Left lung (tissue), 10 donors: ENCODE measurements around the gene NKX2-2. TPM values are rescaled to one million over a fixed set of nuclear protein-coding genes. Genes with fewer than 3 reads are reported as not detected.

Experiments used
- ATAC-seq: fragments of 200-7000 bp; cut with Tn5 transposase; one replicate; pipeline ENCODE4 v1.9.1; 2020; ENCODE audit warnings: moderate library complexity
- DNase-seq, 4 donors: peaks; one replicate each; pipeline ENCODE4 v3.0.0-alpha.2; 2013 to 2020
- H3K27ac ChIP-seq, 2 donors: fragments of 200-600 bp; sonication (generic) in 1 of 2; one replicate each; pipeline versions ENCODE4 v1.5.0 to v1.8.0; 2020 to 2021
- H3K27me3 ChIP-seq, 2 donors: fragments of 200-600 bp; sonication (generic) in 1 of 2; one replicate each; pipeline versions ENCODE4 v1.5.0 to v1.8.0; 2020 to 2021
- H3K36me3 ChIP-seq, 2 donors: fragments of 200-600 bp; sonication (generic) in 1 of 2; one replicate each; pipeline versions ENCODE4 v1.5.0 to v1.8.0; 2020 to 2021
- H3K4me1 ChIP-seq, 2 donors: fragments of 200-600 bp; one replicate each; pipeline ENCODE4 v1.8.0; 2021
- H3K4me3 ChIP-seq, 2 donors: fragments of 200-600 bp; sonication (generic) in 1 of 2; one replicate each; pipeline versions ENCODE4 v1.5.0 to v1.8.0; 2020 to 2021; ENCODE audit warnings: mild to moderate bottlenecking in 1 of 2
- H3K9me3 ChIP-seq, 2 donors: fragments of 200-600 bp; sonication (generic) in 1 of 2; one replicate each; pipeline versions ENCODE4 v1.5.0 to v1.8.0; 2020 to 2021
- CTCF ChIP-seq, 2 donors: fragments of 200-600 bp; sonication (generic) in 1 of 2; IDR thresholded peaks; one replicate each; pipeline versions ENCODE4 v1.5.0 to v1.8.0; 2021; ENCODE audit warnings: antibody characterized with exemption in 2 of 2
- intact Hi-C, 2 donors: fragments of 100-400 bp; cut with DNase I; formaldehyde crosslinking; loops; one replicate each; pipeline versions ENCODE4 v1.11.2 to v1.14.2; 2022
- polyA plus RNA-seq, 6 donors: library from polyadenylated mRNA; unstranded; fragments of 120-200 nt; gene quantifications; one replicate each; pipeline ENCODE4 v1.2.1, GENCODE V29; 2013; ENCODE audit not compliant: insufficient read length in 6 of 6
- total RNA-seq, 2 donors: library from RNA; stranded (reverse); fragmentation: NEBNext Ultra II Directional; extraction: Animal tissue kit (Norgen Biotek cat#: 25700); gene quantifications; one replicate each; pipeline ENCODE4 v1.2.1, GENCODE V29; 2021
- donor health status: DM: no; HTN: yes; CAD: no.
- donor health status: DM: no; HTN: no; CAD: no.

The NKX2-2 gene
- total and polyA plus RNA-seq, 8 donors: 0.11 to 0.24 (median 0.15) TPM; not detected in 2

GRCh38 chr20:21499641-21500040, 14.2 kb downstream of the NKX2-2 start:
- Histone ChIP-seq H3K27ac (no peak overlapping the region), H3K4me3 (no peak overlapping the region), H3K9me3 (no peaks in the 10 kb centered on the region), H3K36me3 (no peaks in the 10 kb centered on the region), H3K4me1 (no peaks in the 10 kb centered on the region), H3K27me3 (peaks cover 22 to 90% of the 10 kb centered on the region in 2 donors)
- TF ChIP-seq CTCF (IDR thresholded peaks at IDR 0.05): no peak
- no peak for ATAC-seq
- no peak for DNase-seq
- intact Hi-C loops: loop anchor here (10.0 kb wide), 3 partner anchors 95 to 665 kb away; no protein-coding TSS in a partner anchor

GRCh38 chr20:21498635-21499034, 15.2 kb downstream of the NKX2-2 start:
- no peaks in the 10 kb centered on the region for H3K4me1 ChIP-seq
- no peaks in the 10 kb centered on the region for H3K9me3 ChIP-seq
- no peak overlapping the region for H3K4me3 ChIP-seq
- H3K27ac ChIP-seq: no peak overlapping the region
- DNase-seq: peak in 1 of 4 donors; percentile 46
- ATAC-seq: no peak
- no peak for TF ChIP-seq CTCF (IDR thresholded peaks at IDR 0.05)
- peaks cover 13 to 80% of the 10 kb centered on the region in 2 donors for H3K27me3 ChIP-seq
- no peaks in the 10 kb centered on the region for H3K36me3 ChIP-seq
- intact Hi-C loops: no loop called here

- no peak overlapping the region for H3K4me3 ChIP-seq
- ATAC-seq (no peak), DNase-seq (no peak)
- no peaks in the 10 kb centered on the region for H3K36me3 ChIP-seq
- intact Hi-C loops: no loop called here
- peaks cover 13 to 75% of the 10 kb centered on the region in 2 donors for H3K27me3 ChIP-seq
- no peaks in the 10 kb centered on the region for H3K9me3 ChIP-seq
- H3K27ac ChIP-seq: no peak overlapping the region
- TF ChIP-seq CTCF (IDR thresholded peaks at IDR 0.05): no peak
- no peaks in the 10 kb centered on the region for H3K4me1 ChIP-seq
Measured at GRCh38 chr20:21498195-21498594, 15.7 kb downstream of the NKX2-2 start.

GRCh38 chr20:21496452-21496851, 17.4 kb downstream of the NKX2-2 start:
- H3K4me1 ChIP-seq: no peaks in the 10 kb centered on the region
- no peak for DNase-seq
- no peak overlapping the region for H3K27ac ChIP-seq
- no peak for TF ChIP-seq CTCF (IDR thresholded peaks at IDR 0.05)
- no peaks in the 10 kb centered on the region for H3K36me3 ChIP-seq
- peaks cover 13 to 65% of the 10 kb centered on the region in 2 donors for H3K27me3 ChIP-seq
- ATAC-seq: no peak
- intact Hi-C loops: no loop called here
- no peaks in the 10 kb centered on the region for H3K9me3 ChIP-seq
- no peak overlapping the region for H3K4me3 ChIP-seq

- no peak overlapping the region for H3K4me3 ChIP-seq
- no peaks in the 10 kb centered on the region for H3K4me1 ChIP-seq
- peaks cover 3 to 62% of the 10 kb centered on the region in 2 donors for H3K27me3 ChIP-seq
- no peak for ATAC-seq
- H3K36me3 ChIP-seq: no peaks in the 10 kb centered on the region
- intact Hi-C loops: no loop called here
- DNase-seq: no peak
- no peak overlapping the region for H3K27ac ChIP-seq
- no peak for TF ChIP-seq CTCF (IDR thresholded peaks at IDR 0.05)
- H3K9me3 ChIP-seq: no peaks in the 10 kb centered on the region
Measured at GRCh38 chr20:21493049-21493448, 20.8 kb downstream of the NKX2-2 start.
